ENCODE results near the gene EPHA1.

EPHA1 gene

GRCh38 chr7:143401265-143401664 lies 7.4 kb downstream of the EPHA1 start:
- TF ChIP-seq CTCF (IDR thresholded peaks at IDR 0.05; ENCODE audit: low read length, missing control alignments) = no peak
- no peak overlapping the region for H3K4me3 ChIP-seq (replicated peaks; ENCODE audit: low read depth, low read length)
- DNase-seq (ENCODE audit: low read depth) = no peak

DNA sequence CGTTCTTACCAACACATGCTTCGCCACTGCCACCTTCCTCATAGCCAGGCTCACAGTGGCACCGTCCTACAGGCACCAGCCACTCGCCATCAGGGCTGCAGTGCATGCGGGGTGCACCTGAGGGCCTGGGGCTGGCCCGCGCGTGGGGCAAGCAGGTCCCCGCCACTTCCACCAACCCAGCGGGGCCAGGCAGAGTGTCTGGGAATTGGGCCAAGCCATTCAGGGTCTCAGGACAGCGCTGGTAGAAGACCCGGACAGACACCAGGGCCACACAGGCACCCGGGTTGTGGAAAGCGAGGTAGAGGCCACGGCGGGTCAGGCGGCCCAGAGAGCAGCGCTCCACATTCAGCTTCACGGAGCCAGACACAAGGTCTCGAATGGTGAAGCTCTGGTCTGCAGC lies 9.0 kb downstream of the EPHA1 start:
- no peak for DNase-seq (ENCODE audit: low read depth)
- H3K4me3 ChIP-seq (replicated peaks; ENCODE audit: low read depth, low read length) = no peak overlapping the region
- TF ChIP-seq CTCF (IDR thresholded peaks at IDR 0.05; ENCODE audit: low read length, missing control alignments) = no peak

DNA sequence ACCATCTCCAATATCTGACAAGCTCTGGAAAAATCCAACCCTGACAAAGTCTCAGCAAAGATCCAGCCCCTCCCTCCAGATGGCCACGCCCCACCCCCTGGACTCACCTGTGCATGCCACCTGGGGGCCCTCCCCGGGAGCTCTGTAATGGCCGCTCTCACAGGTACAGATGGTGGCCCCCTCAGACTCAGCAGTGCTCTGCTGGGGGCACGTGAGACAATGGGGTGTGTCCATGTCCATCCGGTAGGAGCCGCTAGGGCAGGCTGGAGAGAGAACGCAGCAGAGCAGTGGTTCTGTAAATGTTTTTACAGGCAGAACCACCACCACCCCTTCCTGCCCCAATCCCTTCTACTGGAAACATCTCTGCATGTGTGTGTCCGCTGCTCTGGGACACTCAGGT lies 9.5 kb downstream of the EPHA1 start:
- no peak overlapping the region for H3K4me3 ChIP-seq (replicated peaks; ENCODE audit: low read depth, low read length)
- DNase-seq (ENCODE audit: low read depth) = no peak
- TF ChIP-seq CTCF (IDR thresholded peaks at IDR 0.05; ENCODE audit: low read length, missing control alignments) = no peak

DNA sequence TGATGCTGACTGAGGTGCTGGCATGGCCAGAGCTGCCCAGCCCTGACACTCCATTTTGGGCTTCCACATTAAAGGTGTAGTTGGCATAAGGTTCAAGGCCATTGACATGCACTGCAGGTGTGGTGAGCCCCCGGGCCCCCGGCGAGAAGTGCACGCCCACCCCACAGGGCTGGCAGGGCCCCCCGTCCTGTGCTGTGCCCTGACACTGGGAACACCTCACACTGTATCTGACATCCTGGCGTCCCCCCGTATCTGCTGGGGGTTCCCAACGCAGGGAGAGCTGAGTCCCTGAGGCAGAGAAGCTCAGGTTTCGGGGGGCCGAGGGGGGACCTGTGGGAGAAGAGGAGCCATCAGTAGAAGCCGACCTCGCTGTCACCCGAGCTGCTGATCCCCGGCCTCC lies 10.0 kb downstream of the EPHA1 start:
- no peak for DNase-seq (ENCODE audit: low read depth)
- no peak for TF ChIP-seq CTCF (IDR thresholded peaks at IDR 0.05; ENCODE audit: low read length, missing control alignments)
- no peak overlapping the region for H3K4me3 ChIP-seq (replicated peaks; ENCODE audit: low read depth, low read length)

DNA sequence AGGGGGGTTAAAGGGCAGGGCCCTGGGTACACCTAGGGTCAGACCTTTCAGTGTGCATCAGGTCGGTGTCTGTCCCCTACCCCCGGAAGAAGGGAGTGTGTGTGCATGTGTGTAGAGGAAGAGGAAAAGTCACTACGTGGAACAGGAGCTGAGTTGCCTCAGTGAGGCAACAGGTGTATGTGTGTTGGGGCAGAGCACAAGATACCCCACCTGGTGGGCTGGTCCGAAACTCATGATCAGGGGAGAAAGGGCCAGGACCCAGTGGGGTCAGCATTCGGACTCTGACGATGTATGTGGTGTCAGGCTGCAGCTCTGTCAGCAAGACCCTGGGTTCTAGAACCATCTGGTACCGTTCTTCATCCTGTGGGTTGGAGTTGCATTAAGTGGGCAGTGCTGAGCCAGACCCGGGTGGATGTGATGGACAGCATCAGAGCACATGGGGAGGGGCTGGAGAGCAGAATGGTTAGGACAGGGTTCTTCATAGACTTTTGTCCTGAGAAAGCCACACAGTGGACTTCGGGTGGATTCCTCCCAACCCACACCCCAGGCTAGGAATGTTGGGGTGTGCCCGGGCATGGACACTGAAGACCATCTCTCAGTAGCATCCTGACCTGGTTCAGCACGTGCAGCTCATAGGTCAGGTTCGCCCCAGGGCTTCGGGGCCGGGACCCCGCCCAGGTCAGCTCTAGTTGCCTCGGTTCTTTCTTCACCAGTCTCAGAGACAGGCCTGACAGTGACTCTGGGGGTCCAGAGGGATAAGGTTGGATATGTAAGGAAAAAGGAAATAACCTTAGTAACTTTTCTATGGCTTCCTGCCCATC lies 10.7 kb downstream of the EPHA1 start:
- no peak for TF ChIP-seq CTCF (IDR thresholded peaks at IDR 0.05; ENCODE audit: low read length, missing control alignments)
- DNase-seq (ENCODE audit: low read depth) = no peak
- H3K4me3 ChIP-seq (replicated peaks; ENCODE audit: low read depth, low read length) = no peak overlapping the region

- DNase-seq (ENCODE audit: low read depth) = no peak
- TF ChIP-seq CTCF (IDR thresholded peaks at IDR 0.05; ENCODE audit: low read length, missing control alignments) = no peak
Measured at GRCh38 chr7:143396625-143397556, 11.8 kb downstream of the EPHA1 start.

More at GRCh38 chr7:143396625-143397556, 11.8 kb downstream of the EPHA1 start:
- no peak overlapping the region for H3K4me3 ChIP-seq (replicated peaks; ENCODE audit: low read depth, low read length)

All from fibroblast of pulmonary artery (primary cell).